Omental fat pad (tissue), 4 donors: Measurements from ENCODE around the gene RASSF5. TPM values are rescaled to one million over a fixed set of nuclear protein-coding genes. Genes with fewer than 3 reads are reported as not detected.

Experiments
- ATAC-seq: fragments of 150-250 bp; one replicate; pipeline ENCODE4 v1.9.1; 2016; ENCODE audit warnings: mild to moderate bottlenecking, moderate library complexity; ENCODE audit not compliant: low FRiP score
- DNase-seq: peaks from one replicate; pipeline ENCODE4 v3.0.0-alpha.2; 2019; ENCODE audit warnings: low spot score
- total RNA-seq, 4 donors: library from RNA; depleted of rRNA; stranded (reverse); fragments of >200 nt; gene quantifications; one replicate each; pipeline ENCODE4 v1.1.0, GENCODE V29; 2016
- TF ChIP-seq, protein P1 (sequence below), 3 donors: fragments of 450-650 bp; IDR thresholded peaks; one replicate each; pipeline ENCODE4 v1.5.1; 2016 to 2017; ENCODE audit warnings: antibody characterized with exemption in 3 of 3, mild to moderate bottlenecking in 3 of 3, moderate library complexity in 2 of 3

RASSF5 gene
- total RNA-seq, 4 donors from 2014 or later: 9.7 to 16.1 (median 10.8) TPM

DNA sequence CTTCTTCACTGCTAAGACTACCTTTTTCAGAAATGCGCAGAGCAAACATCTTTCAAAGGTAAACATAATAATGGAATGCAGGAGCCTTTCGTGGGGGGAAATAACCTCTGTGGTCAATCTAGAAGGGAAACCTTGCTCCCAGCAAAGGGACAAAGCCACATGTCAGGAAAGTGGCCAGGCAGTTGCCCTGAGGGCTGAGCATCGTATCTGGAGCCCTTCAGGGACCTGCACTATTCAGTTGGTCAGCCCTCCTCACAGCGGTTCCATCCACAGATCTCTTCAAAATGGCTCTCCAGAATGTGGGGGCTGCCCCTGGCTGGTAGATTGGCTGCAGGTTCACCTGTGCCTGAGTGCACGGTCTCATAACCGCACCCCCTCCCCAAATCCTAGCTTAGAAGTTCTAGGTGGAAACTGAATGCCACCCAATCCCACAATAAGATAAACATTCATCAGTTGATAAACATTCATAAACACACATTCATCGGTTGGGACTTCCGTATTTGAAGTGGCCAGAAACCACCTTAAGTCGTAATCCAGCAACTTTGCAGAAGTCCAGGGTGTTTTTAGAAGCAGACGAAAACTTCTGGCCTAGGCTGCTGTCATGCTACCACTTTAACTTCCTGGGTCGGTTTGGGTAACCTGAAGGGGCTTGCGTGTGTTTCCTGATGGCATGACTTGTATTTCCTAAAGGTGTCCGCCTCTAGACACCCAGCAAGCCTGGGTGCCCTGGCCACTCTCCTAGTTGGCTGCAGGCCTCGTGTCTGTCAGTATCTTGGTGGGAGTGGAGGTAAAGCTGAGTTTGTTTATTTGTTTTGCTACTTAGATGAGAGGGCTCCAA, 50.5 kb downstream of the RASSF5 start:
- TF ChIP-seq, protein P1, sequence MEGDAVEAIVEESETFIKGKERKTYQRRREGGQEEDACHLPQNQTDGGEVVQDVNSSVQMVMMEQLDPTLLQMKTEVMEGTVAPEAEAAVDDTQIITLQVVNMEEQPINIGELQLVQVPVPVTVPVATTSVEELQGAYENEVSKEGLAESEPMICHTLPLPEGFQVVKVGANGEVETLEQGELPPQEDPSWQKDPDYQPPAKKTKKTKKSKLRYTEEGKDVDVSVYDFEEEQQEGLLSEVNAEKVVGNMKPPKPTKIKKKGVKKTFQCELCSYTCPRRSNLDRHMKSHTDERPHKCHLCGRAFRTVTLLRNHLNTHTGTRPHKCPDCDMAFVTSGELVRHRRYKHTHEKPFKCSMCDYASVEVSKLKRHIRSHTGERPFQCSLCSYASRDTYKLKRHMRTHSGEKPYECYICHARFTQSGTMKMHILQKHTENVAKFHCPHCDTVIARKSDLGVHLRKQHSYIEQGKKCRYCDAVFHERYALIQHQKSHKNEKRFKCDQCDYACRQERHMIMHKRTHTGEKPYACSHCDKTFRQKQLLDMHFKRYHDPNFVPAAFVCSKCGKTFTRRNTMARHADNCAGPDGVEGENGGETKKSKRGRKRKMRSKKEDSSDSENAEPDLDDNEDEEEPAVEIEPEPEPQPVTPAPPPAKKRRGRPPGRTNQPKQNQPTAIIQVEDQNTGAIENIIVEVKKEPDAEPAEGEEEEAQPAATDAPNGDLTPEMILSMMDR (IDR thresholded peaks at IDR 0.05): no peak
- DNase-seq: no peak
- ATAC-seq: no peak

DNA sequence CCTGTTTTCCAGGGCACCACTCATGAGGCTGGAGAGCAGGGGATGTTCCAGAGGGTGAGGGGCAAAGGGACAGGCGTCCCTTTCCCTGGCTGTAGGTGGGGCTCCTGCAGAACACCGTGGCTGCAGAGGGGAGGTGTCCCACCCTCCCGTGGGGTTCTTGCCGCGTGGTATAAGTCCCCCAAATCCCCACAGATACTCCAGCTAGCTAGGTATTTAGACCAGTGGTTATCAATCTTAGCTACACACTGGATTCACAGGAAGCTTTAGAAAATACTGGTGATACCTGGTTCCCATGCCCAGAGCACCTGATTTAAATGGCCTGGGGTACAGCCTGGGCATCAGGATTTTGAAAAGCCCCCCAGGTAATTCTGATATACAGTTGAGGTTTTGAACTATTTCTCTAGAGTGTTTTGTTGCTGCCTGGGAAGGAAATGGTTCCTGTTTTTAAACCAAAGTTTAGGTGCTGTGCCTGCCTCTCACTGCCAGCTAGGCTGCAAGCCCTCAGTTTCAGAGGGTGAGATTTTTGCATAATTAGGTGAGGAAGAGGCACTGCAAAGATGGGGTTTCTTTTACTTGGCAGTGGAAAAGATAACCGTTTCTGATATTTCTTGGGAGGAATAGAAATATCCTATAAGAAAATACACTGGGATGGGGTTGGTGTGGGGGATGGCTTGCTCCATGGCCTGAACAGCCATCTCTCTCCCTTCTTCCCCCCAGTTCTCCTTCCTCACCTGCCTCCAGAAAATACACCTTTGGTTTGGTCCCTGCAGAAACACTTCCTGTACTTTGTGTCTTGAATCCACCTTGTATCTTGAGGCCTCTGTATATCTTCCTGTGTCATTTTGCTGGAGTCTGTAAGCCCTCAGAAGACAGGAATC, 51.7 kb downstream of the RASSF5 start:
- TF ChIP-seq, protein P1 (IDR thresholded peaks at IDR 0.05): no peak
- DNase-seq (no peak), ATAC-seq (no peak)

DNA sequence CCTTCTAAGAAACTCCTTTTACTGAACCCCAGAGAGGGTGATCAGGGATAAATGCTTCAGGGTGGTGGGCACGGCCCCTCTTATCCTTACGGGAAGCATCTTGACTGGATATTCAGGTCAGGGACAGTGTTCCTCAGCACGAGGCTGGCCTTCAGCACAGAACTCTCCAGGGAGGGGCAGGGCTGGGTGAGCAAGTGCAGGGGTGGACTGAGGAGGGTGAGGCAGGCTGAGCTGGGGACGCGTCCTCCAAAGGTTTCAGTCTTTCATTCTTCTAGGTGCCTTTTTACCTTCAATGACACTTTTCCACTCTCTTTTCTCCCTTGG, 52.3 kb downstream of the RASSF5 start:
- TF ChIP-seq, protein P1 (IDR thresholded peaks at IDR 0.05): no peak
- DNase-seq: no peak
- ATAC-seq: no peak

DNA sequence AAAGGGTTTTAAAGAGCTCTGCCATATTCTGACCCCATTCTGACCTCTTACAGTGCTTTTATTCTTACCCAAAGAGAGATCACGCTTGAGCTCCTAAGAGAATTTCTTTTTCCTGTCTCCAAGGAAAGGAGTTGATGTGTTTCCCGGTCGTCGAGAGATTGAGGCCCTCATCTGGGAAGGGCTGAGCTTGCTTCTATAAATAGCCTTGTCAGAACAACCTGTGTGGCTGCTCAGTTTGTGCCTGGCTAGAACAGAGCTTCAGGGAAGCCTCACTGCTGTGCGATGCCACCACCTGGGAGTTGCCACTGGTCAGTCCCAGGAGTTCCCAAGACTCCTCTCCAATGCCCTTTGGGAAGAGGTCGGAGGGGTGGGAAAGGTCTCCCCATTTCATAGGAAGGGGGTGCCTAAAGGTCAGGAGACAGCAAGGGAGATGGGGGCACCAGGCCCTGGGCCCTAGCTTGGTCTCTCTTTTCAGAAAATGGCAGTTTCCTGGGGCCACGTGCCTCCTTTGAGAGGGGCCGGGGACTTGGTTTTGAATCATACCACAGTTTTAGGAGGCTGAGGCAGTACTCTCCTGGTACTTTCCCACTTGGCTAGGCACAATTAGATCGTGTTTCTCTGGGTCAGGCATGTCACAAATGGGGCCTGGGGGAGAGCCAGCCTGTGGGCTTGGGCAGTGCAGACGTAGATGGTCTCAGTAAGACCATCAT, 52.8 kb downstream of the RASSF5 start:
- TF ChIP-seq, protein P1 (IDR thresholded peaks at IDR 0.05): no peak
- ATAC-seq (no peak), DNase-seq (no peak)

DNA sequence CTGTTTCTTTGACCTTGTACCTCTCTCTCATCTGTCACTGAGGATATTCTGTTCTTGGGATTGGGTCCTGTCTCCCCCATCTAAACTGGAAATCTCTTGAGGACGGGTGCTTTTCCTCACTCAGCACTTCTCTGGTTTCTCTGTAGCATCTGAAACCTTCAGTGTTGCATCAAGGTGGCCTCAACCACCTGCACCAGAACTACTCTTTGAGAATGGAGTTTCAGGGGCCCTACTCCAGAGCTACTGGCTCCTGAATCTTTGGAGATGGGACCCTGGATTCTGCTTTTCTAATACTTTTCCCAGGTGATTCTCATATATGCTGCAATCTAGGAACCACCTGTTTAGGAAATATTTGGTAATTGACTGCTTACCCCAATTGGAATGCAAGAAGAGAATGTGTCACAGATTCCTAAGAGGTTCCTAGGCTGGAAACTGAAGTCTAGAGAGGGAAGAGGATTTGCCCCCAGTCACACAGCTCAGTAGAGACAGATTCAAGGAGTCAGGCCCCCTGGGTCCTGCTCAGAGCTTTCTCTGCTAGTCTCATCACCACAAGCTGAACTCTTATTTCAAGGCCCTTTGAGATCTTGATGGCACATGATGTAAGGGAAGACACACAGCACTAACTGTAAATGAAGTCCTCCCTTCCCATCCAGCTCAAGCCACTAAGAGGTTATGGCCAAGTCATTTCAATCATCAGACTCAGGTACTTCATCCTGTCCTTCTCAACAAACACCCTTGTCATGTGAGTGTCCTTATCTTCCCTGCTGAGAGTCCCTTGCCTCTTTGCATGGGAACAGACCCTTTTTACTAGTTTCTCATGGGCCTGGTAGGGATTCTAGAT, 56.3 kb downstream of the RASSF5 start:
- ATAC-seq (no peak), DNase-seq (no peak)

DNA sequence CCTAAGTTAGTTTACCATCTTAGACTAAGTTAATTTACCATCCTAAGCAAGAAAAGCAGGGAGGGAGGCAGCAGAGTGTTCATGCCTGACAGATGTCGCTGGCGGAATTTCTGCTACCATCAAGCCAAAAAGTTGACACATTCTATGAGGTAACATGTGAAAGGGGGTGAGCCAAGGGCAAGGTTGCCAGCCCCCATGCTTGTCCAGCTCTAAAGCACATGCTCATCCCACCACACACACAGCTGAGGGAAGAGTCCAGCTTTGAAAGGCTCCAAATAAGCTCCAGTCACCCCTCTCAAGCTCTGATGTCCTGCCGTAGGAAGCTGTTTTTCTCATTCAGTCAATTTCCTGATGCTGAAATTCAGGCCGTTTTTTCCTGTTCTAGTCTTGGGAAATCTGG, 58.7 kb downstream of the RASSF5 start:
- TF ChIP-seq, protein P1 (IDR thresholded peaks at IDR 0.05): no peak
- ATAC-seq: no peak
- DNase-seq: no peak

More for the DNA sequence above, 56.3 kb downstream of the RASSF5 start:
- TF ChIP-seq, protein P1 (IDR thresholded peaks at IDR 0.05): no peak
